Measurements from ENCODE around the gene INCA1.

DNA sequence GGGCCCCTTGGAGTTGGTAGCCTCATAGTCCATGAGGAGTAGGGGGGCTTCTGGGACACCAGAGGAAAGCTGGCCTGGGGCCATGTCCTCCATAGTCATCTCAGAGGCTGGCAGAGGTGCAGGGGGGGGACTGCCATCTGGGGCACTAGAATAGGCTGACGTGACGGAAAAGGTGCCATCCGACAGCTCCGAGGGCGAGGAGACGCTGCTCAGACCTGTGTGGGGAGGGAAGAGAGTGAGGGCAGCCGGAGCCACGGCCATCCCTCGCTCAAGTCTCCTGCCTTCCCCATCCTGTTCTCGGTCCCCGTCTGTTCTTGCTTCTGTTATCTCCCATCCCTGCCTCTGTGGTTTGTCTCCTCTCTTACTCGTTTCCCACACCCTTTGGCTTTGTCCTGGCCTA, 25.0 kb downstream of the INCA1 start:
- TF ChIP-seq POLR2A (IDR thresholded peaks at IDR 0.05): no peak
- TF ChIP-seq, protein P1, sequence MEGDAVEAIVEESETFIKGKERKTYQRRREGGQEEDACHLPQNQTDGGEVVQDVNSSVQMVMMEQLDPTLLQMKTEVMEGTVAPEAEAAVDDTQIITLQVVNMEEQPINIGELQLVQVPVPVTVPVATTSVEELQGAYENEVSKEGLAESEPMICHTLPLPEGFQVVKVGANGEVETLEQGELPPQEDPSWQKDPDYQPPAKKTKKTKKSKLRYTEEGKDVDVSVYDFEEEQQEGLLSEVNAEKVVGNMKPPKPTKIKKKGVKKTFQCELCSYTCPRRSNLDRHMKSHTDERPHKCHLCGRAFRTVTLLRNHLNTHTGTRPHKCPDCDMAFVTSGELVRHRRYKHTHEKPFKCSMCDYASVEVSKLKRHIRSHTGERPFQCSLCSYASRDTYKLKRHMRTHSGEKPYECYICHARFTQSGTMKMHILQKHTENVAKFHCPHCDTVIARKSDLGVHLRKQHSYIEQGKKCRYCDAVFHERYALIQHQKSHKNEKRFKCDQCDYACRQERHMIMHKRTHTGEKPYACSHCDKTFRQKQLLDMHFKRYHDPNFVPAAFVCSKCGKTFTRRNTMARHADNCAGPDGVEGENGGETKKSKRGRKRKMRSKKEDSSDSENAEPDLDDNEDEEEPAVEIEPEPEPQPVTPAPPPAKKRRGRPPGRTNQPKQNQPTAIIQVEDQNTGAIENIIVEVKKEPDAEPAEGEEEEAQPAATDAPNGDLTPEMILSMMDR (IDR thresholded peaks at IDR 0.05): no peak
